K562 (cell line): Measurements from ENCODE around the gene ADAT3. TPM values are rescaled to one million over a fixed set of nuclear protein-coding genes. Genes with fewer than 3 reads are reported as not detected.
A peak's percentile ranks its signal among the peaks of the same experiment; 100 is the strongest.

Source experiments
- CAMTA2 ChIP-seq: fragments of 250-450 bp; sonication (Bioruptor Pico); conservative IDR thresholded peaks from 2 replicates; pipeline ENCODE4 v1.5.1; 2022
- CCNT2 ChIP-seq: IDR thresholded peaks from 2 replicates; pipeline ENCODE4 v1.6.1; 2011; ENCODE audit warnings: borderline replicate concordance, low read depth, mild to moderate bottlenecking, moderate library complexity, mixed read lengths, low read length; ENCODE audit not compliant: insufficient read length; ENCODE audit errors: extremely low read depth
- CREB3L1 ChIP-seq: fragments of 450-650 bp; IDR thresholded peaks from 2 replicates; pipeline ENCODE4 v1.6.1; 2014; ENCODE audit warnings: low read depth, mild to moderate bottlenecking, moderate library complexity, borderline replicate concordance
- CTCF ChIP-seq, 3 experiments: IDR thresholded peaks in 2 of 3; conservative IDR thresholded peaks in 1 of 3; 2 replicates each; pipeline ENCODE4 v1.5.1; 2011 to 2012; ENCODE audit warnings: low read length in 3 of 3, mild to moderate bottlenecking in 3 of 3, control low read depth in 2 of 3, improper control_type of control experiment in 1 of 3, inconsistent platforms in 1 of 3, low read depth in 1 of 3, mixed read lengths in 1 of 3, moderate library complexity in 1 of 3; ENCODE audit not compliant: insufficient read depth in 2 of 3
- FOXK2 ChIP-seq, 2 experiments: fragments of 450-650 bp; IDR thresholded peaks in 1 of 2; conservative IDR thresholded peaks in 1 of 2; 2 replicates each; pipeline ENCODE4 v1.6.1; 2016; ENCODE audit warnings: low read depth in 2 of 2, mild to moderate bottlenecking in 1 of 2
- GABPA ChIP-seq: fragments of 200-800 bp; sonication (Bioruptor generic); conservative IDR thresholded peaks from 2 replicates; pipeline ENCODE4 v1.6.1; 2016; ENCODE audit warnings: low read depth, missing genetic modification characterization, missing compliant biosample characterization
- HDAC1 ChIP-seq, 2 experiments: fragments of 450-650 bp; IDR thresholded peaks; 2 replicates each; pipeline ENCODE4 v1.6.1; 2016 to 2017; ENCODE audit warnings: inconsistent platforms in 1 of 2, mild to moderate bottlenecking in 1 of 2, moderate library complexity in 1 of 2
- HDAC2 ChIP-seq: fragments of 450-650 bp; IDR thresholded peaks from 2 replicates; pipeline ENCODE4 v1.6.1; 2016; ENCODE audit warnings: mild to moderate bottlenecking
- HNRNPL ChIP-seq: fragments of 200-400 bp; formaldehyde crosslinking; IDR thresholded peaks from 2 replicates; pipeline ENCODE4 v1.6.1; 2017; ENCODE audit warnings: low read depth, mild to moderate bottlenecking, low read length
- MAZ ChIP-seq, 2 experiments: fragments of 450-650 bp in 1 of 2; sonication (generic) in 1 of 2; formaldehyde crosslinking; IDR thresholded peaks in 1 of 2; conservative IDR thresholded peaks in 1 of 2; 2 replicates each; pipeline versions ENCODE4 v1.4.0 to v1.5.0; 2020; ENCODE audit warnings: mild to moderate bottlenecking in 1 of 2, missing genetic modification reagents in 1 of 2
- MCM2 ChIP-seq: fragments of 450-650 bp; IDR thresholded peaks from 2 replicates; pipeline ENCODE4 v1.6.1; 2017; ENCODE audit warnings: low read depth, mild to moderate bottlenecking
- MCM7 ChIP-seq, 2 experiments: fragments of 450-650 bp; IDR thresholded peaks; 2 replicates each; pipeline ENCODE4 v1.6.1; 2016 to 2018
- MED1 ChIP-seq: sonication (generic); formaldehyde crosslinking; IDR thresholded peaks from 2 replicates; pipeline ENCODE4 v1.8.1; 2023; ENCODE audit warnings: missing genetic modification reagents, borderline replicate concordance
- NCOA1 ChIP-seq: fragments of 450-650 bp; IDR thresholded peaks from 2 replicates; pipeline ENCODE4 v1.6.1; 2016; ENCODE audit warnings: low read depth
- NEUROD1 ChIP-seq: fragments of 150-350 bp; IDR thresholded peaks from 2 replicates; pipeline ENCODE4 v1.6.1; 2014; ENCODE audit warnings: borderline replicate concordance, low read length, low read depth; ENCODE audit not compliant: partially characterized antibody
- NFRKB ChIP-seq: fragments of 450-650 bp; IDR thresholded peaks from 2 replicates; pipeline ENCODE4 v1.6.1; 2016; ENCODE audit warnings: low read depth
- NR1H2 ChIP-seq: sonication (generic); formaldehyde crosslinking; IDR thresholded peaks from 2 replicates; pipeline ENCODE4 v1.4.0; 2020; ENCODE audit warnings: mild to moderate bottlenecking, missing genetic modification reagents
- PRMT5 ChIP-seq: sonication (generic); formaldehyde crosslinking; IDR thresholded peaks from 2 replicates; pipeline ENCODE4 v1.5.0; 2020; ENCODE audit warnings: missing genetic modification reagents
- SREBF2 ChIP-seq: sonication (generic); formaldehyde crosslinking; IDR thresholded peaks from 2 replicates; pipeline ENCODE4 v1.4.0; 2020; ENCODE audit warnings: mild to moderate bottlenecking, missing genetic modification reagents
- polyA plus RNA-seq, 8 experiments: library from polyadenylated mRNA; depleted of rRNA in 4 of 8; stranded (reverse) in 5 of 8; unstranded in 3 of 8; fragments of >200 nt; fragmentation: Nextera tagmentation in 2 of 8; fragmentation: Illumina TruSeq in 1 of 8; extraction: Ambion mirVana in 2 of 8; extraction: Trizol in 1 of 8; gene quantifications; 2 replicates each; pipeline versions ENCODE4 v1.2.1 to v1.2.3, GENCODE V29; 2011 to 2014; ENCODE audit warnings: inconsistent platforms in 1 of 8, missing spikeins in 1 of 8
- total RNA-seq, 7 experiments: library from RNA; depleted of rRNA in 6 of 7; stranded (reverse); fragments of >200 nt in 6 of 7; fragmentation: Illumina TruSeq in 2 of 7; extraction: Trizol in 2 of 7; gene quantifications; 2 replicates each; pipeline versions ENCODE4 v1.2.1 to v1.2.3, GENCODE V29; 2011 to 2021; ENCODE audit warnings: low replicate concordance in 1 of 7
- TF ChIP-seq, protein P1 (sequence below), 2 experiments: fragments of 200-800 bp in 1 of 2; sonication (Bioruptor generic) in 1 of 2; sonication (generic) in 1 of 2; formaldehyde crosslinking in 1 of 2; IDR thresholded peaks in 1 of 2; conservative IDR thresholded peaks in 1 of 2; 2 replicates each; pipeline versions ENCODE4 v1.5.0 to v1.6.1; 2016 to 2020; ENCODE audit warnings: missing compliant biosample characterization in 1 of 2, missing genetic modification characterization in 1 of 2, missing genetic modification reagents in 1 of 2
- TF ChIP-seq, protein P2 (sequence below): fragments of 450-650 bp; IDR thresholded peaks from 2 replicates; pipeline ENCODE4 v1.6.1; 2016; ENCODE audit warnings: antibody characterized with exemption

Gene ADAT3
- total and polyA plus RNA-seq, 9 of the 15 experiments (the other 6 are each of a cell fraction or from before 2014, with no cell fraction given), result 0.67 to 15.6 (median 7.8) TPM; not detected in 4

DNA sequence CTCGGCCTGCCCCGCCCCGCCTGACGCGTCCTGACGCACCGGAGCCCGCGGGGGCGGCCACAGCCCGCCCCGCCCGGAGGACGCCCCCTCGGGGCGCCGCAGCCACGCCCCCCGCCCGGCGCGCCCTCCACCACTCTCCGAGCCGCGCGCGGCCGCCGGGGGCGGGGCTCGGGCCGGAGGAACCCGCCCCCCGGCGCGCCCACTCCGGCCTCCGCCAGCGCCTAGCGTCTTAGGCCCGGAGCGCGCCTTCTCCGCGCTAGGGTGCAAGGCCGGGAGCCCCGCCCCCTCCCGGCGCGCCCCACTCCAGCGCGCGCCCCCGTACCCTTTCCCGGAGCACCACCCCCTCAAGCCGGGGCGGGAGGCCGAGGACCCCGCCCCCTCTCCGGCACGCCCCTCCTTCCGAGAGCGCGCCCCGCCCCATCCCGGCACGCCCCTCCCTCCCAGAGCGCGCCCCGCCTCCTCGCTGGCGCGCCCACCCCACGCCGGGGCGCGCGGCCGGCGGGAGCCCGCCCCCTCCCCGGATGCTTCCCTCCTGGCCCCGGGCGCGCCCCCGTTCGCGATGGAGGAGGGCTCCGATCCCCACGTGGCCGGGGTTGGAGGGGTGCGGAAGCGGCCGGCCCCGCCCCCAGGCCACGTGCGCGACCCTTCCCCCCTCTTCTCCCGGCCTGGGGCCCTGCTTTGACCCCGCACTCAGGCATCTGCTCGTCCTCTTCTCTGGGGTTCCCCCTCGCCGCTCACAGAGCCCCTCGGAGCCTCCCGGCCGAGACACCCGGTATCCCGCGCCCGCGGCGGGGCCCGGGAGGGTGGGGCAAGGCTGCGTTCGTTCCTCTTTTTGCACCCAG is 41.3 kb upstream of the ADAT3 start (continued):
- TF ChIP-seq, protein P1, sequence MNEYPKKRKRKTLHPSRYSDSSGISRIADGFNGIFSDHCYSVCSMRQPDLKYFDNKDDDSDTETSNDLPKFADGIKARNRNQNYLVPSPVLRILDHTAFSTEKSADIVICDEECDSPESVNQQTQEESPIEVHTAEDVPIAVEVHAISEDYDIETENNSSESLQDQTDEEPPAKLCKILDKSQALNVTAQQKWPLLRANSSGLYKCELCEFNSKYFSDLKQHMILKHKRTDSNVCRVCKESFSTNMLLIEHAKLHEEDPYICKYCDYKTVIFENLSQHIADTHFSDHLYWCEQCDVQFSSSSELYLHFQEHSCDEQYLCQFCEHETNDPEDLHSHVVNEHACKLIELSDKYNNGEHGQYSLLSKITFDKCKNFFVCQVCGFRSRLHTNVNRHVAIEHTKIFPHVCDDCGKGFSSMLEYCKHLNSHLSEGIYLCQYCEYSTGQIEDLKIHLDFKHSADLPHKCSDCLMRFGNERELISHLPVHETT (CRISPR knock-in tag; conservative IDR thresholded peaks at IDR 0.05 in 1 of 2, IDR thresholded peaks at IDR 0.05 in 1 of 2), result peak in 1 of 2 experiments; percentile 97; a peak in 2 of 4 replicates
- TF ChIP-seq NCOA1 (no peak), MED1 (no peak), NR1H2 (CRISPR knock-in tag) (no peak), CAMTA2 (CRISPR knock-in tag) (no peak), NFRKB (peak; percentile 70; the same call in 1 of the 2 replicates), CREB3L1 (peak; percentile 76), MCM2 (no peak), HDAC2 (peak; percentile 96), MAZ (CRISPR knock-in tag; conservative IDR thresholded peaks at IDR 0.05 in 1 of 2, IDR thresholded peaks at IDR 0.05 in 1 of 2) (peak in 1 of 2 experiments; percentile 91; a peak in 2 of 4 replicates), HNRNPL (no peak), NEUROD1 (peak; percentile 16), CTCF (IDR thresholded peaks at IDR 0.05 in 2 of 3, conservative IDR thresholded peaks at IDR 0.05 in 1 of 3; ENCODE audit: insufficient read depth in 2 of 3, low read depth in 1 of 3, low read length in 3 of 3) (no peak; a peak in 1 of 6 replicates), HDAC1 (IDR thresholded peaks at IDR 0.05) (peak; percentile 96 to 100; a peak in 3 of 4 replicates), GABPA (tag) (peak; percentile 78), FOXK2 (conservative IDR thresholded peaks at IDR 0.05 in 1 of 2, IDR thresholded peaks at IDR 0.05 in 1 of 2; ENCODE audit: low read depth in 2 of 2) (0 out of 4 replicates have a peak, but pooled peaks of 1 of the 2 experiments have one; percentile 45), CCNT2 (peak; percentile 85), PRMT5 (CRISPR knock-in tag) (no peak), SREBF2 (CRISPR knock-in tag) (no peak), MCM7 (IDR thresholded peaks at IDR 0.05) (no peak)
- TF ChIP-seq, protein P2, sequence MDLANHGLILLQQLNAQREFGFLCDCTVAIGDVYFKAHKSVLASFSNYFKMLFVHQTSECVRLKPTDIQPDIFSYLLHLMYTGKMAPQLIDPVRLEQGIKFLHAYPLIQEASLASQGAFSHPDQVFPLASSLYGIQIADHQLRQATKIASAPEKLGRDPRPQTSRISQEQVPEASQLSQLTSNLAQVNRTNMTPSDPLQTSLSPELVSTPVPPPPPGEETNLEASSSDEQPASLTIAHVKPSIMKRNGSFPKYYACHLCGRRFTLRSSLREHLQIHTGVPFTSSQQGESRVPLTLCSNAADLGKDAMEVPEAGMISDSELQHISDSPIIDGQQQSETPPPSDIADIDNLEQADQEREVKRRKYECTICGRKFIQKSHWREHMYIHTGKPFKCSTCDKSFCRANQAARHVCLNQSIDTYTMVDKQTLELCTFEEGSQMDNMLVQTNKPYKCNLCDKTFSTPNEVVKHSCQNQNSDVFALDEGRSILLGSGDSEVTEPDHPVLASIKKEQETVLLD, result 0 out of 2 replicates have a peak, but pooled peaks have one; percentile 34
